ENCODE measurements around the gene PNKP.

Gene PNKP

DNA sequence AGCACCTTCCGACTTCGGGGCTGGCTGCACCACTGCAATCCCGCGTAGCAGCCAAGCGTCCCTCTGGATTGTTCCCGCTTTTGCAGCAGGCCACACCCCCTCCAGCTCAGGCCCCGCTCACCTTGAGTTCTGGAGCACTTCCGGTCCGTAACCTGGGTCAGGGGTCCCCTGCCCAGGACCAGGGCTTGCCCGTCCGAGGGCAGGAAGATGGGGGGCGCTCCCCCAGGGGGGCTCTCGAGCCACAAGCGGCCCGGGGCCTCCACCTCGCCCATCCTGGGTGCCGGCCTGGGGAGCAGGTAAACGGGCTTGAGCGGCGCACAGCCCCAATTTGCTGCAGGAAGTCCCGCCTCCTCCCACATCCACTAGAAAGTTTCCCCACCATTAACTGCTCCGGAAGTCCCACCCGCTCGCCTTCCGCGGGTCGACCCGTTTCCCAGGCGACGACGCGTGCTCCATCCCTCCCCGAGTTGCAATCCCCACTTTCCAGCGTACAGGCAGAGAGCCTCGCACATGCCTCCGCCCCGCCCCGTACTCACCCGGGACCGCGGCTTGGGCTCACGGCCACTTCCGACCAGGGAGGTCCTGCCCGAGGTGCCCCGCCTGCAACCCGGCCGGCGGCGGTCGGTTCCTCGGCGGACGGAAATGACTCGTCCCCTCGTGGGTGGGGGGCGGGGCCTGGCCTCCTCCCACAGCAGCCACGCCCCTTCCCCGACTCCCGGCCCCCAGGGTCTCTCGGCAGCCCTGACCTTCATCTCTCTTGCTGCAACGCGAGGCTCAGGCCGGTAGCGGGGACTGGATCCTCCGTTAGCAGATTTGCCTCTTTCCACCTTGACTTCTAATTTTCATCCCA lies at the start of gene PNKP:
Gene PNKP (minus strand): TSS at position 644 of the 850 bp plus-strand sequence. CDS start 372 bp downstream, at position 272.
- DNase-seq (ENCODE audit: low read depth, low spot score), result no peak

DNA sequence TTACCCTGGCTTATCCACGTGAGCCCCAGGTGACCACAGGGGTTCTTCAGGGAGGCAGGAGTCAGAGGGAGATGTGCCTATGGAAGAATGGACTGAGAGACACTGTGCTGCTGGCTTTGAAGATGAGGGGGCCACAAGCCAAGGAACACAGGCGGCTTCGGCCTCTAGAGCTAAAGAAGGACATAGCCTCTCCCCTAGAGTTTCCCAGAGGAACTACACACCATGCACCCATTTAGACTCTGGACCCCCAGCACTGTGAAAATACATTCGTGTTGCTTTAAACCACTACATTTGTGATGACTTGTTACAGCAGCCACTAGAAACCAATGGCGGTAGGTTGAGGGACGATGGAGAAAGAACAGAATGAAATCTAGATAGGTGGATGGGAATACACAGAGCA lies 47.9 kb upstream of the PNKP start:
- no peak for DNase-seq (ENCODE audit: low read depth, low spot score)

DNA sequence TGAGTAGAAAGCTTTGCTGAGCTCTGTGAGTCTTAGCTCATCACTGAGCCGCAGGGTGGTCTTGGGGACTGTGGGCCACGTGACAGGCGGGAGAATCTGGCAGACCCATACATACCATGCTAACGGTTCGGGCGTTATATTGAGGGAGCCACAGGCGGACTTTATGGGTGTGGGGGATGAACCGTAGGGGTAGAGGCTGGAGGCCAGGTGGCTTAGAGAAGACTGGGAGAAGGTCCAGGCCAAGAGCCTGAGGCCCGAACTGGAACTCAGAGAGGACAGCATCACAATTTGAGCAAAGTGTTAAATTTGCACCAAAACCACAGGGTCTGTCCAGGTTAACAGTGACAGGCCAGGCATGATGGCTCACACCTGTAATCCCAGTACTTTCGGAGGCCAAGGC lies 46.3 kb upstream of the PNKP start:
- DNase-seq (ENCODE audit: low read depth, low spot score), result no peak

DNA sequence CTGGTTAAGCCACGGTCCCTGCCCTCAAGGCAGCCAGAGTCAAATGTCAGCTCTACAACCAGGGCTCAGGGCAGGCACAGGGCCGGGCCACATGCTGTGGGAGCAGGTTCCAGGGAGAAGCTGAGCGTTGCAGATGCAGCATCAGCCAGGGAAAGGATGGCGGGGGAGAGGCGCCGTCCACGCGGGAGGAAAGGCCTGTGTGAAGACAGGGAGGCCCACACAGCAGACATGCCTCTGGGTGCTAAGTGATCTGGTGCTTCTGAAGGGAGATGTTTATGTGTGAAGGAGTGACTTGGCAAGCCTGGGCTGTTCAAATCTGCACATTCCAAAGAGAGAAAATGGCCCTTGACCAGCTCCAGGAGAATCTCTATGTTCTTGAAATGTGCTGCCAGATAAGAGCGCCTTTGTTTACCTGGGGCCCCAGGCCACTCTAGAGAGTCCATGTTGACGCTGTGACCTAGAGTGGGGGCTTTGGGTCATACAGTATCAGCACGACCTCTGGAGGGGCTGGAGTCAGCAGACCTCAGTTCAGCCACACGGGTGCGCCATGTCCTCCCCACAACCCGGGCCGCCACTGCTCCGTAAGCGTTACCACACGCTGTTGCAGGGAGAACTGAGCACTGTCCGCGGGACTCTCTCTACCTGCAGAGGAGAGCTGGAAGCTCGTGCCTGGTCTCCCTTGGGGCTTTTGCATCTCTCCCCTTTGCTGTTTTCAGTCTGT lies 45.7 kb upstream of the PNKP start:
- DNase-seq (ENCODE audit: low read depth, low spot score), result no peak

DNA sequence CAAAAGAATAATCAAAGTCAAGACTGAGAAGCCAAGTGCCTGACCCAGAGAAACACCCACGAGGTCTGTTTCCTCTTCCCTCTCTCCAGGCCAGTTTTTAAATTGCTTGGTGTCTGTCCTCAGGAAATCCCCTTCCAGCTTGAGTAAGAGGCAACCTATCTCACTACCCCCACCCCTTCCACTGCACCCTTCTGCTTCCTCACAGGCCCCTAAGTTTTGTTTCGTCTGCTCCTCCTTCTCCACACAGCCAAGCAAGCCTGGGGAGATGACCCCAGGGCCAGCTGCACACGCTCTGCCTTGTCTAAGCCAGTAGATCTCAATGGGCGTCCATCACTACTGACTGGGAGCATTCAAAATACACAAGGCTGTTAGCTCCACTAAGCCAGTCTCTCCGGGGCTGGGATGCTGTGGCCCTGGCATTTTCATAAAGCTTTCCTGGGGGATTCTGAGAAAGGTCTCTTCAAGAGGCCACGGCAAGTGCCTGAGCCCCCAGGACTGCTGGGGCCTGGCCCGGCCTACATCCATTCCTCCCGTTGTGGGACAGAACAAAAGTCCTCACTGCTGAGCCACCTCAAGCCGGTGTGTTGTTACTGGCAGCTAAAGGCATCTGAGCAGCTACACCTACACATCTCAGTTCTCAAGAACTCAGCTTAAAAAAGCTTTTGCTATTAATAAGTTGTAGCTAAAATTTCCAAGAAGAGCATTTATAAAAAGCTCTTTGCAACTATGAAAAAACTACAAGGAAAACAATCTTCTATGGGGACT lies 44.2 kb upstream of the PNKP start:
- DNase-seq (ENCODE audit: low read depth, low spot score), result no peak

DNA sequence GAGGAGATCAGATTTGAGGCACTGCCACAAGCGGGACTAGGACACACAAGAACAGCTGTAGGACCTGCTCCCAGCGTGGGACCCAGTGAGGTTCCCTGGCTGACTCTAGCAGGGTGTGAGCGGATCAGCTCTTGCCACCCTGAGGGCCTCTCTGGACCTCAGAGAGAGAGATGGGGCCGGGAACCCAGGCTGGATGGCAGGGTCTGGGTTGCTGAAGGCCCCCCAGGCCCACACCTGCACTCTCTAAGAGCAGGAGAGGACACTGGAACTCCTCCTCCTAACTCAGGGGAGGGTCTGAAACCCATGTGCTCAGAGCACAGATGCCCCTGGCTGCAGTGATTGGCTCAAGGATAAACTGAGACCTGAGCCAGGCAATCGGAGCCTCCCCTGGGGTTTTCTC lies 42.8 kb upstream of the PNKP start:
- no peak for DNase-seq (ENCODE audit: low read depth, low spot score)

DNA sequence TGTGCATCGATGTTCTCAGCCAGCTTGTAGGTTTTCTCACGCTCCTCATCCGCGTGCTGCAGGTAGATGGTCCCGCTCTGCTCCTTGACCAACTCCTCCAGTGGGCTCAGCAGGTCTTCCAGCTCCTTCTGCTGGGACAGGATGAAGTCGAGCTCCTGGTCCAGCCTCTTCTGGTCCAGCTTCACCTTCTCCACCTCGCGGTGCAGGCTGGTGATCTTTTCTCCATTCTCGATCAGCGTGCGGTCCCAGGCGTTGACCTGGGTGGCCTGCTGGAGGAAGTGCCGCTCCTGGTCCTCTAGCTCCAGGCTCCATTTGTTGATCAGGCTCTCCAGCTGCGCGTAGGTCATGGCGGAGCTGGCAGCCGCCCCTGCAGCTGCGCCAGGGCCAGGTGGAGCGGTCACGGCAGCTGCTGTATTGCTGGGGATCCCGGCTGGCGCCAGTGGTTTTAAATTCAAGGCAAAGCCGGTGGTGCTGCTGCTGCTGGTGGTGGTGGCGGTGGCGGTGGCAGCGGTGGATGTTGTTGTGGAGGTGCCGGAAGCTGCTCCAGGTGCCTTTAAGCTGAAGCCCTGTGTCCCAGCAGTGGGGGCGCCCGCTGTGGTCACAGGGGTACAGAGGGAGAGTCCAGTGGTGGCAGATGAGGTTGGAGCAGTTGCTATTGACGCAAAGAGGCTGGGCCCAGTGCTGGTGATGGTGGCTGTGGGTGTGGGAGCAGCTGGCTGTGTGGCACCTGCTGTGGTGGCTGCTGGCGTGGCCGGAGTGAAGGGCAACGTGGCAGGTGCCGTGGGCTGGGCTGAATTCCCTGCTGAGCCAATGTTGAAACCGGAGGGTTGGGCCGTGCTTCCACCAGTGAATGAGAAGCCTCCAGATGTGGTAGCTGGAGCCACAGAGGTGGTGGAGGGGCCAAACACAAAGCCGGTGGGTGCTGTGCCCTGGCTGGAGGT lies 41.4 kb upstream of the PNKP start:
- no peak for DNase-seq (ENCODE audit: low read depth, low spot score)

DNA sequence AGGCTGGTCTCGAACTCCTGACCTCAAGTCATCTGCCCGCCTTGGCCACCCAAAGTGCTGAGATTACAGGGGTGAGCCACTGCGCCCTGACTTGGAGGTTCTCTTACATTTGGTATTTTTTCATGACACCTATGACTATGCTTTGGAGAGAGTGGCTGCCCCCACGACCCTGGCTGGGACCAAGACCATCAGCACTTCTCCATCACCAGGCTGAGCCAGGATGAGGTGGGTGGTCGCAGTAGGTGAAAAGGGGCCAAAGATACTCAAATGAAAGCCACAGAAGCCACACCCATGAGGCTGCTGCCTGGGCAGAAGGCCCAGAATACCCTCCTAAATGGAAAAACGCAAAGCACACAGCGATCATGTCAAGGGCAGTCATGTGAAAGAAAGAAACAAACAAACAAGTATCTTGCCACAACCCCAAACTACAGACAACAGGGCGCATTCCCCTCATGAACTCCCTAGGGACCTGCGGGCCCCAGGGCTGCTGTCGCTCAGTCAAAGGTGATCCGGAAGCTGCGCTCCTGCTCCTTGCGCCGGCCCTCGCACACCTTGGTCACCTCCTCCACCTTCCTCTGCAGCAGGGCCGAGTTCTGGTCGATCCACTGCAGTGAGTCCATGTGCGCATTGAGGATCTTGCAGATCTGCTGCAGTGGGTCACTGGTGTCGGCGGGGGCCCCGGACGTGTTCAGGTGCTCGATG lies 40.5 kb upstream of the PNKP start:
- DNase-seq (ENCODE audit: low read depth, low spot score), result no peak

DNA sequence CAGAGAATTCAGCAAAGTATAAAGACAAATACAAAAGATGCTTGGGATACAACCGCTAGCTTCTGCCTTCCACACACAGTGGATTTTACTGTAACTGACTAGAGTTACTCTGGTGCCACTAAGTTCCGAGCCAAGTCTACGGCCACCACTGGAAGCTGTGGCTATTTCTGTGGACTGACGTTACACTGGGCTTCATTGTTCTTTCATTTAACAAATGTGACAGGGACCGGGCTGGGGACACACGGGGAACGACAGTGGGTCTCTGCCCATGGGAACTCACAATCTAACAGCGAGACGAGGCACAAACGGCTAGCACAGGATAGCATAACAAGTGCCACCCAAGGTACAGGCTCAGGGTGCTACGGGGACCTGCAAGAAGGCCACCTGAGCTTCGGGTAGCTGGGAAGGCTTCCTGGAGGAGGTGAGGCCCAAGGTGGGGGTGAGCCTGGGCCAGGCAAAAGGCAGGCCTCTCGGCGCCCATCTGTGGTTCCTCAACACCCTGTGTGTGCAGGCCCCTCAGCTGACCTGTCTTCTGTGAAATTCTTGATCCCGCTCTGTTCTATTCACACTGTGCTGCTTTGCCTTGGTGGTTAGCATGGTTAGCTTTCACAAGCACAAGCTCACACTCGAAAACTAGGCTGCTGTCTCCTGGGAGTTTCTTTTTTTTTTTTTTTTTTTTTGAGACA lies 39.6 kb upstream of the PNKP start:
- DNase-seq (ENCODE audit: low read depth, low spot score), result no peak

DNA sequence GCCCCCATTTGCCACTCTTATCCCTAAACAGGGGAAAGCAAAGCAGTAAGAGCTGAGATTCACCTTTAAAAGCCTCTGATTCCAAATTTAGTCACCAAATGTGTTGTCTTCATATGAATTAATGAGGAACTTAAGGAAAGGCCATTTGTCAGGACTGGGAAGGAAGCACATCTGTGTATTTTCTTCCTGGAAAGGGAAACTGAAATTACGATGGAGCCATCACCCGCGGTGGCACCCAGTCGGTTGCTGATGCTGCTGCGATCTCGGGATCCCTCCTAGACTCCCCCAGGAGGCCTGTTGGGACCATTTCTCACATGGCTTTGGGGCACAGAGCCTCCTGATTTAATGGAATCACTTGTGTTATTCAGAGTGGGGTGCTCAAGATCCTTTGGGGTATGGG lies 36.8 kb upstream of the PNKP start:
- no peak for DNase-seq (ENCODE audit: low read depth, low spot score)

DNA sequence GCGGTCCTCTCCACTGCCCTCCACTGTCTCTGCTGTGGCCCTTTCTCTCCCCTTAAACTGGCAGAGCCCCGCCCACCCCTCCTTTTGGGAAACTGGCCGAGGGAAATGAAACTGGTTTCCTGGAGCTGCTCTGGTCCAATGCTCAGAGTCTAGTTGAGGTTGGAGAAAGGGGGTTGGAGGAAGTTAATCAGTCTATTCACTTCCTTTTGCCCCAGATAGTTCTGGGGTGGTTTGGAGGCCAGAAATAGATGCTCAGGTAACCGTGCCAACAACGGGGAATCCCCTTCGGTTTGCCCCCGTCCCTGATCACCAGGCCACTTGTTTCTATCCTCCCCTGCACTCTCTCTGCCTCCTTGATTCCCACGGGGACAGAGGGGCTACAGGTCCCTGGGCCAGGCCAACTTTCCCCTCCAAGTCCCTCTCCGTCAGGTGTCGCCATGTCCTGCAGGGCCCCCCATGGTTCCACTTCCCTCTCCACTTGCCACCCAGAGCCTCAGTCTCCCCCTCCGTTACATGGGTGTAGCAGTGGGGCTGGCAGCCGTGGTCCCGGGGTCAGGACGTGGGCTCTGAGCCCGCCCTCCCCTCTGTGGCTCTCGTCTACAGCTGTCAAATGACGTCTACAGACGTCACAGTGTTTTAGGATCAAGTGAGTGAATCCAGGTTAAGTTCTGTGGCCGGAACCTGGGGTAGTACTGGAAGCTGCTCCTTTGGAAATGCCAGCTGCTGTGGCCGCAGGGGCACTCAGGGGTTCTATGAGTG lies 29.7 kb upstream of the PNKP start, which contains the start of gene IL4I1:
Gene IL4I1 (minus strand): TSS at position 25 of the 759 bp plus-strand sequence. CDS start 727 bp downstream, outside the sequence.
- no peak for DNase-seq (ENCODE audit: low read depth, low spot score)

DNA sequence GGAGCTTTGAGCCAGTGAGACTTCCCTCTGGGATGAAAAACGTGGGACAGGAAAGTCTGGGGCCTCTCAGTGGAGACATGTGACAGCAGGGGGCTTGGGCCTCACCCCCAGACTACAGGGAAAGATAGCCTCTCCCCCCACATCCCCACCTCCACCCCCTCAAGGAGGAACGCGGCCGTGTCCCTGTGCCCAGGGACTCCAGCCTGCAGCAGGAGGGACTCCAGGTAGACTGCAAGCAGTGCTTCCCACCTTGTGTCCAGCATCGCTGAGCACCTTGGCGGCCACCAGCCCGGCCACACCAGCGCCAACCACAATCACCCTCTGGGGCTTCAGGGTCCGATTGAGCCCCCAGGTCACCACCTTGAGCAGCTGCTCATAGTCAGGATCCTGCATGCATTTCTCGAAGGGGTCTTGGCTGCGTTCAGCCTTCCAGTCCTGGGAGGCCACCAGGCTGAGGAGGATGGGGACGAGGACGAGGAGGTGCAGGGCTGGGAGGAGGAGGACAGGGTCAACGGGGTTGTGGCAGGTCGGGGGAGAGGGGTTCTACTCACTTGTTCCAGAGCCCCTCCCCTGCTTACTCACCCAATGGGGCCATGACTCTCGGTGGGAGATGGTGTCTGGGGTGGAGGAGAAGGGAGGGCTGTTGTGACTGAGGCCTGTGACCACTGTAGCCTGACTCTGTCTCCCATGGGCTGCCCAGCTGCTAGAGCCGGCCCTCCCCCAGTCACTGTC lies 28.4 kb upstream of the PNKP start:
- no peak for DNase-seq (ENCODE audit: low read depth, low spot score)

DNA sequence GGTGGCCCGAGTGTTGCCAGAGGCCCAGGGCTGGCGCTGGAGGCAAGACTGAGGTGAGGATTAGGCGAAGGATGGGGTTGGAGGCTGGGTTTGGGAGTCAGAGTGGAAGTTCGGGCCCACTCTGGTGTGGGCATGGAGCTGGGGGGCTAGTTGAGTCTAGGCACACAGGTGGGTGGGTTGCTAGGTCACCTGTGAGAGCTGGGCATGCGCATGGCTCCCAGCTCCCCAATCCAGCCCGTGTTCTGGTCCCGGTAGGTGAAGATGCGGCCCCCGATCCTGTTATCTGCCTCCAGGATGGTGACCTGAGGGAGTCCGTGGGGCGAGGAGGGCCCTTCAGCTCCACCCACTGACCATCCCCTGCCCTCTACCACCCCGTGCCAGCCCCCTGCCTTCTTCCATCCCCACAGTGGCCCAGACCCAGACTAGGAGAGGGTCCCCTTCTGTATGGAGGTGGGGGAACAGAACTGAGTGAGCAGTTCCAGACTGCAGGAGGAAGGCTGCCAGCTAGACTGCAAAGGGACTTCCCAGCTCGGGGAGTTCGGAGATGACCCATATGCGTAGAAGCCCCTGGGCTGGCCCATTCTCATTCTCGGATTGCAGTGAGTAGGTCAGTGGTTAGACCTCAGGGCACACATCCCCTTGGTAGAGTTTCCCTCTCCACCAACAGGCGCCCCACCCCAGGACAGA lies 27.6 kb upstream of the PNKP start:
- no peak for DNase-seq (ENCODE audit: low read depth, low spot score)

DNA sequence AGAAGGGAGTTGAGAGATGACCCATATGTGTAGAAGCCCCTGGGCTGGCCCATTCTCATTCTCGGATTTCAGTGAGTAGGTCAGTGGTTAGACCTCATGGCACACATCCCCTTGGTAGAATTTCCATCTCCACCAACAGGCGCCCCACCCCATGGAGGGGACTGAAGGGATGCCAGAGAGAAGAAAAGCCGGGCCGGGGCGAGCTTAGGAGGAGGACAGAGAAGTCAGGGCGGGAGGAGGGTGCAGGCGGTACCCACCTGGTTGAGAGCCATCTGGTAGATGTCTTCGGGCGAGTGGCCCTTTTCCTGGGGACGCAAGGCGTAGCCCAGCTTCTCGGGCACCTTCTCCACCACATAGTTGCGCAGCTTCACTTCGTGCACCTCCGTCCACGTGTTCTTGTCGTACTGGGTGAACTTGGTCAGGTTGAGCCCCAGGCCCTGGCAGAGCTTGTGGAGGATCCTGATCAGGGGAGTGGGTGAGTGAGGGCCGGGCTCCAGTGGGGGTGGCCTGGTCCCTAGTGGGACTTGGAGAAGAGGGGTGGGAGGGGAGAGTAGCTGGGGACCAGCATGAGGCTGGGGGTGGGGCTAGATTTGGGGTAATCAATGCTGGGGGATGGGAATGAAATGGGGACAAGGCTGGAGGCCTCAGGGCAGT lies 26.8 kb upstream of the PNKP start:
- no peak for DNase-seq (ENCODE audit: low read depth, low spot score)

DNA sequence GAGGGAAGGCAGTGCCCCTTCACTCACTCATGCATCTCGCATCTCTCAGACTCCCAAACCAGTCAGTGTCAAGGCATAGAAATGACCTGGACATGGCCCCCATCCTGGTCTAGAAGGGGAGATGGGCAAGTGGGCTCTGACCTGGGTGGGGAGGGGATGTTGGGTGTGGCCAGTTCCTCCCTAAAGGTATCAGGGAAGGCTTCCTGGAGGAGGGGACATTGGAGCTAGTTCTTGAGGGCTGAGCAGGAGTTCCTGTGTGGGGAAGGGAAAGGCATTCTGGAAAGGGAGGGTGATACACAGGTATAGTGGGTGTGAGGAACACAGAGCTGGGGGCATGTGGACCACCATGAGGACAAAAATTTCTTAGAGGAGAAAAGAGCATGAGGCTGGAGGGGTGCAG lies 25.3 kb upstream of the PNKP start:
- DNase-seq (ENCODE audit: low read depth, low spot score), result no peak

DNA sequence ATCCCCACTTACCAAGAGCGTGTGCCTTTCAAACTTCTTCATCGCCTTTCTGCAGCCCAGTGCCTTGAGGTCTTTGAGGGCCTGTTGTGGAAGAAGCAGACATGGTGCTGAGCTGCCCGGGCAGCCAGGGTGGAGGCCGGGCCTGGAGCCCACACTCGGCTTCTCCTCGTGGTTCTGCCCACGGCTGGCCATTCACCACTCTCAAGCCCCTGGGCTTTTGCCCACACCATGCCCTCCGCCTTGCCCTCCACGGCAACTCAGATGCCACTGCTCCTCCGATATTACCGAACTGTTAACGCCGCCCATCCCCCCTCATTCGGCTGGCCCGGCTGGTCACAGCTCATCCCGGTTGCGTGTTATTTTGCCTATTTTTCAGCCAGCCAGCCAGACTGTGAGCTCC lies 24.0 kb upstream of the PNKP start:
- DNase-seq (ENCODE audit: low read depth, low spot score), result no peak
